ENCODE data around the gene ZNF638. TPM values are rescaled to one million over a fixed set of nuclear protein-coding genes. Genes with fewer than 3 reads are reported as not detected.

Gene ZNF638
- total and polyA plus RNA-seq, 2 of the 4 experiments (the other 2 are of a cell fraction), result 46.4 to 129 TPM

- Histone ChIP-seq H2BK15ac (ENCODE audit: low read depth, low read length) (no peak overlapping the region), H3K14ac (replicated peaks; ENCODE audit: low read depth, low read length) (no peak overlapping the region), H2BK120ac (ENCODE audit: low read depth, low read length) (no peak overlapping the region), H3K56ac (ENCODE audit: extremely low read depth, insufficient read depth, low read length) (no peak overlapping the region), H3K36me3 (ENCODE audit: control insufficient read depth, insufficient read depth, low read length) (peaks cover 13% of the 10 kb centered on the region), H3K27ac (ENCODE audit: insufficient read depth, low read length) (no peak overlapping the region), H3K18ac (ENCODE audit: low read depth, low read length) (no peak overlapping the region), H3K9me3 (ENCODE audit: control insufficient read depth, insufficient read depth, low read length) (no peaks in the 10 kb centered on the region), H2BK5ac (ENCODE audit: low read depth, low read length, poor library complexity, severe bottlenecking) (no peak overlapping the region), H2AK5ac (ENCODE audit: low read depth, low read length) (no peak overlapping the region), H3K27me3 (ENCODE audit: control insufficient read depth, insufficient read depth, low read length) (no peaks in the 10 kb centered on the region), H4K5ac (ENCODE audit: low read depth, low read length) (no peak overlapping the region), H3K4me1 (ENCODE audit: control insufficient read depth, insufficient read depth, low read length) (no peaks in the 10 kb centered on the region), H3K9ac (ENCODE audit: low read depth, low read length) (no peak overlapping the region), H3K4me3 (ENCODE audit: insufficient read depth, low read depth, low read length) (no peak overlapping the region), H4K8ac (ENCODE audit: low read depth in 2 of 2, low read length in 2 of 2) (no peak overlapping the region), H4K91ac (ENCODE audit: insufficient read depth, low read depth, low read length) (no peak overlapping the region), H3K79me1 (ENCODE audit: low read depth in 1 of 2, low read length in 2 of 2) (peaks cover 8 to 61% of the 10 kb centered on the region in 2 experiments), H3K23ac (ENCODE audit: low read depth, low read length) (no peak overlapping the region), H3K4me2 (ENCODE audit: low read depth, low read length) (no peak overlapping the region), H2BK20ac (ENCODE audit: low read depth, low read length) (no peak overlapping the region), H3K4ac (ENCODE audit: low read depth, low read length) (no peak overlapping the region), H2AK9ac (replicated peaks; ENCODE audit: low read depth, low read length, poor library complexity) (no peak overlapping the region), H2AFZ (replicated peaks; ENCODE audit: low read length, poor library complexity) (no peak overlapping the region), H4K20me1 (ENCODE audit: insufficient read depth, low read length) (peaks cover 75% of the 10 kb centered on the region), H3K9me1 (ENCODE audit: insufficient read depth, low read length) (no peaks in the 10 kb centered on the region)
- no TSS peak for BruUV-seq (replicated peaks)
- CTCF ChIA-PET, result no interaction called here
- dilution Hi-C loops (cut with HindIII; ENCODE audit: low sequenced_read_pairs, unreplicated experiment) (no loop called here), in situ Hi-C loops (cut with MboI; ENCODE audit: low sequenced_read_pairs) (no loop called here), intact Hi-C loops (cut with micrococcal nuclease) (no loop called here)
- ATAC-seq (ENCODE audit: low read depth), result peak; percentile 66; the same call in 1 of the 2 replicates
- no CpG with 5 or more reads among the region's 3 CpGs for WGBS, 2 experiments (ENCODE audit: extremely low coverage in 2 of 2, insufficient read length in 1 of 2)
- TF ChIP-seq CHD1 (IDR thresholded peaks at IDR 0.05; ENCODE audit: low read depth, low read length), result no peak
- TF ChIP-seq NFE2L2 (IDR thresholded peaks at IDR 0.05; ENCODE audit: low read depth, low read length), result no peak
- TF ChIP-seq MXI1 (IDR thresholded peaks at IDR 0.05; ENCODE audit: borderline replicate concordance, low read depth, low read length), result 0 out of 2 replicates have a peak, but pooled peaks have one; percentile 41
- no peak for TF ChIP-seq SMC3 (IDR thresholded peaks at IDR 0.05; ENCODE audit: low read depth, low read length)
- no peak for TF ChIP-seq RCOR1 (IDR thresholded peaks at IDR 0.05; ENCODE audit: insufficient replicate concordance, low read length)
- no peak for TF ChIP-seq MAZ (IDR thresholded peaks at IDR 0.05; ENCODE audit: borderline replicate concordance, low read depth, low read length)
- POLR2A ChIA-PET (ENCODE audit: unreplicated experiment), result no interaction called here
- DNase-seq, result peak; percentile 65
These were observed 16.7 kb downstream of the ZNF638 start for GRCh38 chr2:71348302-71348701.

Measured in IMR-90 (cell line).